Activated T-helper 17 cell treated with anti-CD3 and anti-CD28 coated beads, Interleukin-2, amount 50 U/mL, for 72 hours (primary cell): ENCODE data around the gene CADPS2. TPM values are rescaled to one million over a fixed set of nuclear protein-coding genes. Genes with fewer than 3 reads are reported as not detected.

Source experiments
- ATAC-seq: fragments of 150-1000 bp; cut with Tn5 transposase; replicated peaks from 2 replicates; pipeline ENCODE4 v1.10.0; 2021; ENCODE audit warnings: mild to moderate bottlenecking, moderate library complexity
- H3K27ac Mint-ChIP-seq: one replicate; pipeline ENCODE4 v1.8.0; 2022; ENCODE audit warnings: mixed read lengths
- H3K27me3 Mint-ChIP-seq: one replicate; pipeline ENCODE4 v1.8.0; 2022; ENCODE audit warnings: mixed read lengths
- H3K36me3 Mint-ChIP-seq: one replicate; pipeline ENCODE4 v1.8.0; 2022; ENCODE audit warnings: low read depth, mild to moderate bottlenecking, mixed read lengths
- H3K4me1 Mint-ChIP-seq: one replicate; pipeline ENCODE4 v1.8.0; 2022; ENCODE audit warnings: mixed read lengths
- H3K4me3 Mint-ChIP-seq: one replicate; pipeline ENCODE4 v1.8.0; 2022; ENCODE audit warnings: mild to moderate bottlenecking, mixed read lengths
- H3K9me3 Mint-ChIP-seq: one replicate; pipeline ENCODE4 v1.8.0; 2022; ENCODE audit warnings: mixed read lengths
- total RNA-seq, 2 donors: library from RNA; stranded (reverse); gene quantifications; one replicate each; pipeline ENCODE4 v1.2.3, GENCODE V29; 2022

Gene CADPS2
- total RNA-seq, 2 donors from 2014 or later = not detected

DNA sequence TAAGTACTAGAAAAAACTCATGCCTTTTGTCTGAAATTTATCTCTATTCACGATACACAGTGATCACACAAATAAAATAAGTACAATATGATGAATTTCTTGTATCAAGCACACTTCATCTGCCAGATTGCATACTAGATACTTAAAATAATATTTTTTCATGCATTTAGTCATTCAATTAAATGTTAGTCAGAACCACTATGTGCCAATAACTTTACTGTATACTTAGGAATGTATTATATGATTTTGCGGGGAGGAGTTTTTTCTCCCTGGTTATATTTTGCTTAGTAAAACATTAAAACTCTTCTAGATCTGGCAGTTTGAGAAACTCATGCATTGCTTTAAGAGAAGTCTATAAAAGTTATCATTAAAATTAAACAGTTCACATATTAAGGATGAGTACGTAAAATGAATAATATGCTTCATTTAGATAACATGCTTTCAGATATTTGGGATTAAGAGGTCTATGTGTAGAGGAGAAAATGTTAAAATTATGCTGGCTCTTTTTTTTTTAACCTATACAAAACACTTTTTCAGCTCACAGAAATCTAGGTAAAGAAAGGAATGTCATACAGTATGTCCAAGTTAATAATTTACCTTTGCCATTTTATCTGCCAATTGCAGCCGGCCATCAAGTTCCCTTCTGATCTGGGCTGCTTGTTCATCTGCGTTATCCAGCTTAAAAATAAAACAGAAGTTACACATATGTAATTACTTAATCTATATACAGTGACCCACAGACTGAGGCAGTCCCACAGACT is 257.4 kb downstream of the CADPS2 start:
- H3K27me3 Mint-ChIP-seq = no peaks in the 10 kb centered on the region
- H3K27ac Mint-ChIP-seq = no peak overlapping the region
- peaks cover 27% of the 10 kb centered on the region for H3K9me3 Mint-ChIP-seq
- H3K36me3 Mint-ChIP-seq = no peaks in the 10 kb centered on the region
- no peaks in the 10 kb centered on the region for H3K4me1 Mint-ChIP-seq
- no peak overlapping the region for H3K4me3 Mint-ChIP-seq
- ATAC-seq = no peak

- Mint-ChIP-seq H3K36me3 (no peaks in the 10 kb centered on the region), H3K4me1 (no peaks in the 10 kb centered on the region)
- no peak for ATAC-seq
Observed at GRCh38 chr7:122626785-122627184, 259.5 kb downstream of the CADPS2 start.

DNA sequence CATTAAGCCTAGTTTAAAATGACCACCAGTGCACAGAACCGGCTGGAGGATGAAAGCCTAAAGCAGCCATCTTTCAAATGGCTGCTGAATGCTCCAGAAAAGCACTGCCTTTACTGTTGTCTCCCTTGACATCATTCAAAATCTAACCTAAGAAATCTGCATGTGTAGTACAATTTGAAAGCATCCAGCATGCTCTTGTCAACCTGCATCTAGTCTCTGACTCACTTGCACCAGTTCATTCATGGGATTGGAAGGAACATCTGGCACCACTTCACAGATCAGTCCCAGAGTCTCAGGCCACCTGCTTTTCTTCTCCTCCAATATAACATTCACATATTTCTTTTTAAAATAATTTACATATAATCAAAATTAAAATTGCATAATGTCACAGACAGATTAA is 263.6 kb downstream of the CADPS2 start:
- no peaks in the 10 kb centered on the region for H3K27me3 Mint-ChIP-seq

More at GRCh38 chr7:122626785-122627184, 259.5 kb downstream of the CADPS2 start:
- H3K9me3 Mint-ChIP-seq = peaks cover 27% of the 10 kb centered on the region
- H3K4me3 Mint-ChIP-seq = no peak overlapping the region
- H3K27me3 Mint-ChIP-seq = no peaks in the 10 kb centered on the region
- no peak overlapping the region for H3K27ac Mint-ChIP-seq

DNA sequence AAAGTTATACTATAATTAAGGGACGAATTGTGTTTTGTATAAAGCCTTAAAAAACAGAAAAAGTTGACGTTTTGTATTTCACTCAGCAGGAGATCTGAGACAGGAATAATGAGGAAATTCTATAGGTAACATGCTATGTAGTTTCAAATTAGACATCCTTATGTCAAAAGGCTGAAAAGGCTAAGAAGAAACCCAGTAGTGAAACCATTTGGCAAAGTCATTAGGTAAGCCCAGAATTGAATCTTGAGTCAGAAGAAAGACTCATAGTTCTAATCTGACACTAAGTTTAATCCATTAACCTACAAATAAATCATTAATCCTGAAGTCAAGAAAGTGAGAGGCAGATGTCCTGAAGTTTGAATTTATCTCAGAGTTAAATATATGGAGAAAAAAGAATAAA is 266.6 kb downstream of the CADPS2 start:
- no peaks in the 10 kb centered on the region for H3K36me3 Mint-ChIP-seq
- H3K27ac Mint-ChIP-seq = no peak overlapping the region

More for the DNA sequence above, 263.6 kb downstream of the CADPS2 start:
- Mint-ChIP-seq H3K36me3 (no peaks in the 10 kb centered on the region), H3K4me3 (no peak overlapping the region), H3K9me3 (peaks cover 19% of the 10 kb centered on the region), H3K4me1 (no peaks in the 10 kb centered on the region), H3K27ac (no peak overlapping the region)
- no peak for ATAC-seq

GRCh38 chr7:122618585-122619189 is 267.6 kb downstream of the CADPS2 start:
- Mint-ChIP-seq H3K27me3 (no peaks in the 10 kb centered on the region), H3K4me1 (no peaks in the 10 kb centered on the region), H3K4me3 (no peak overlapping the region), H3K36me3 (no peaks in the 10 kb centered on the region), H3K27ac (no peak overlapping the region), H3K9me3 (no peaks in the 10 kb centered on the region)
- no peak for ATAC-seq

More for the DNA sequence above, 266.6 kb downstream of the CADPS2 start:
- ATAC-seq = no peak
- H3K4me3 Mint-ChIP-seq = no peak overlapping the region
- peaks cover 3% of the 10 kb centered on the region for H3K9me3 Mint-ChIP-seq
- H3K27me3 Mint-ChIP-seq = no peaks in the 10 kb centered on the region
- H3K4me1 Mint-ChIP-seq = no peaks in the 10 kb centered on the region

DNA sequence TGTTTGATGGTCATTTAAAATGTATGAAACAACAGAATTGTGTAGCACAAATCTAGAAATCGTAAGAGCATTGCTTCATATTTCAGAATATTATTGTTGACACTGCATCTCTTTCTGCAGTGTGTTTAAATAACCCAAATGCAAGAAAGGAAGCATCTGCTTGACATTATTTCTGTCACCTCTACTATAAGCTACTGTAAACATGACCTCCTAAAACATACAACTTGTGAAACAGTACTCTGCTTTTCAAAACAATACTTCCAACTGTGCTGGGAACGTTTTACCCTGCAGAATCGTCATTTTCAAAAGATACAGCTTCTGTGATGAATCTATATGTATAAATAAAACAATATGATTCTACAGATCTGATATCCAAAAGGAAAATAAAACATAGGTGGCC is 269.3 kb downstream of the CADPS2 start:
- Mint-ChIP-seq H3K4me1 (no peaks in the 10 kb centered on the region), H3K36me3 (no peaks in the 10 kb centered on the region), H3K9me3 (no peaks in the 10 kb centered on the region), H3K4me3 (no peak overlapping the region), H3K27me3 (no peaks in the 10 kb centered on the region), H3K27ac (no peak overlapping the region)
- no peak for ATAC-seq

GRCh38 chr7:122605929-122606328 is 280.3 kb downstream of the CADPS2 start:
- Mint-ChIP-seq H3K9me3 (no peaks in the 10 kb centered on the region), H3K4me1 (no peaks in the 10 kb centered on the region), H3K4me3 (no peak overlapping the region), H3K27ac (no peak overlapping the region), H3K36me3 (no peaks in the 10 kb centered on the region), H3K27me3 (no peaks in the 10 kb centered on the region)
- no peak for ATAC-seq

GRCh38 chr7:122604251-122604650 is 282.0 kb downstream of the CADPS2 start:
- Mint-ChIP-seq H3K27me3 (no peaks in the 10 kb centered on the region), H3K4me3 (no peak overlapping the region), H3K9me3 (no peaks in the 10 kb centered on the region), H3K4me1 (no peaks in the 10 kb centered on the region), H3K36me3 (no peaks in the 10 kb centered on the region), H3K27ac (no peak overlapping the region)
- no peak for ATAC-seq

- no peak for ATAC-seq
- H3K4me3 Mint-ChIP-seq = no peak overlapping the region
- H3K27ac Mint-ChIP-seq = no peak overlapping the region
- H3K4me1 Mint-ChIP-seq = no peaks in the 10 kb centered on the region
- H3K36me3 Mint-ChIP-seq = no peaks in the 10 kb centered on the region
- H3K27me3 Mint-ChIP-seq = no peaks in the 10 kb centered on the region
- H3K9me3 Mint-ChIP-seq = no peaks in the 10 kb centered on the region
Observed at GRCh38 chr7:122602800-122603199, 283.5 kb downstream of the CADPS2 start.

GRCh38 chr7:122600630-122601029 is 285.6 kb downstream of the CADPS2 start:
- ATAC-seq = no peak
- Mint-ChIP-seq H3K27ac (no peak overlapping the region), H3K4me3 (no peak overlapping the region), H3K36me3 (no peaks in the 10 kb centered on the region), H3K4me1 (no peaks in the 10 kb centered on the region), H3K9me3 (no peaks in the 10 kb centered on the region), H3K27me3 (no peaks in the 10 kb centered on the region)

DNA sequence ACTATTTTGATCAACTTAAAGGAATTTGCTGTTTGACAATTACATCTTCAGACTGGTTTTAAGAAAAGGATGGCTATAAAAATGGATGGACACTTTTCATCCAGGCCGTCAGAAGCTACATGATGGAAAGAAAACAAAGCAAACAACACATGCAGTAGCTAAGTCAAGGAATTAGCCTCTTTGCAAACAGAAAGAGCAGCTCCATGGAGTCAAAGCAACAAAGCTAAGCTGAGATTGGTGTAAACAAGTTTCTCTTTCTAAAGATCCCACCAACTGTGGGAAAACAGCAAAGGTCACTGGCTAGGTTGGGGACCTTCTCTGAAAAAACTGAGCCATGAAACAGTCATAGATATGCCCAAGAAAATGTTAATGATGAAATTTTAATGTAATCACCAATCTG is 286.2 kb downstream of the CADPS2 start:
- Mint-ChIP-seq H3K36me3 (no peaks in the 10 kb centered on the region), H3K4me1 (no peaks in the 10 kb centered on the region), H3K27me3 (no peaks in the 10 kb centered on the region), H3K4me3 (no peak overlapping the region), H3K9me3 (no peaks in the 10 kb centered on the region), H3K27ac (no peak overlapping the region)
- ATAC-seq = no peak

GRCh38 chr7:122597277-122597676 is 289.0 kb downstream of the CADPS2 start:
- no peak for ATAC-seq
- H3K4me1 Mint-ChIP-seq = no peaks in the 10 kb centered on the region
- no peaks in the 10 kb centered on the region for H3K27me3 Mint-ChIP-seq
- H3K27ac Mint-ChIP-seq = no peak overlapping the region
- peaks cover 5% of the 10 kb centered on the region for H3K9me3 Mint-ChIP-seq
- no peaks in the 10 kb centered on the region for H3K36me3 Mint-ChIP-seq
- no peak overlapping the region for H3K4me3 Mint-ChIP-seq

- Mint-ChIP-seq H3K4me3 (no peak overlapping the region), H3K27ac (no peak overlapping the region), H3K4me1 (no peaks in the 10 kb centered on the region), H3K27me3 (no peaks in the 10 kb centered on the region), H3K9me3 (peaks cover 5% of the 10 kb centered on the region), H3K36me3 (no peaks in the 10 kb centered on the region)
- ATAC-seq = no peak
Observed at GRCh38 chr7:122595885-122596284, 290.4 kb downstream of the CADPS2 start.

DNA sequence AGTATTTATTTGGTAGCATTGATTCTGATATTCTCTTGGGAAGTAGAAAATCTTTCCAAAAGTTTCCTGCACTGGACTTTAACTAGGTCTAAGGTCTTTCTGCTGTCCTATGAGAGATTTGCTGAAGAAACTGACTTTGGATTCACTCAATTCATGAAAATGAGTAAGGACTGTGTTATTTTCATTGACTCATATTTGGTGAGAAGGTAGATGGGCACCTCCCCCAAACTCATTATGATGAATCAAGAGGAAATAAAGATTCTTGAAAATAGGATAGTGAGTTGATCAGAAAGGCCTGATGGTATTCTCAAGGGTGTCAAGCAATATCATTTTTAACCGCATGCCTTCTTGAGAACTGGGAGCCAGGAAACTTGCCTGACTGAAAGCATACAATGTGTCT is 297.6 kb downstream of the CADPS2 start:
- H3K27me3 Mint-ChIP-seq = no peaks in the 10 kb centered on the region

GRCh38 chr7:122584676-122585251 is 301.5 kb downstream of the CADPS2 start:
- no peak overlapping the region for H3K27ac Mint-ChIP-seq
- no peak for ATAC-seq
- H3K36me3 Mint-ChIP-seq = no peaks in the 10 kb centered on the region
- no peak overlapping the region for H3K4me3 Mint-ChIP-seq
- no peaks in the 10 kb centered on the region for H3K4me1 Mint-ChIP-seq
- no peaks in the 10 kb centered on the region for H3K27me3 Mint-ChIP-seq
- H3K9me3 Mint-ChIP-seq = no peaks in the 10 kb centered on the region

More for the DNA sequence above, 297.6 kb downstream of the CADPS2 start:
- no peak for ATAC-seq
- Mint-ChIP-seq H3K4me3 (no peak overlapping the region), H3K4me1 (no peaks in the 10 kb centered on the region), H3K36me3 (no peaks in the 10 kb centered on the region), H3K27ac (no peak overlapping the region), H3K9me3 (peaks cover 3% of the 10 kb centered on the region)
